HCT116 (cell line): ENCODE results near the gene C5orf63. TPM values are rescaled to one million over a fixed set of nuclear protein-coding genes. Genes with fewer than 3 reads are reported as not detected.
"Not testable (repeated sequence)": the region's sequence is repeated elsewhere in the genome, so short reads cannot be mapped to it uniquely, and the experiment has no call there.

Source experiments
- ATAC-seq: fragments of 200-7000 bp; cut with Tn5 transposase; 2 replicates; pipeline ENCODE4 v1.9.1; 2020; ENCODE audit warnings: mild to moderate bottlenecking, moderate library complexity
- BruUV-seq: library from RNA; stranded (reverse); fragments of 400-500 nt; replicated peaks from 2 replicates; lab custom pipeline; 2021; lab: Mats Ljungman, UMichigan
- CTCF ChIA-PET: fragments of 300-600 bp; sonication (Branson Sonifier 250); formaldehyde crosslinking; loops from one replicate; lab custom pipeline; 2021; ENCODE audit warnings: antibody characterized with exemption; lab: Charles Lee
- POLR2A ChIA-PET: fragments of 300-600, 350-600 bp; sonication (Branson Sonifier 250); formaldehyde crosslinking; loops from one replicate; lab custom pipeline; 2021; ENCODE audit warnings: antibody characterized with exemption; lab: Charles Lee
- RAD21 ChIA-PET, 2 experiments: fragments of 300-600 bp; sonication (Branson Sonifier 250); formaldehyde crosslinking; loops; one replicate each; lab custom pipeline; 2023; ENCODE audit warnings: low total read pairs in 2 of 2; ENCODE audit not compliant: uncharacterized antibody in 2 of 2, unreplicated experiment in 2 of 2, low non-redundant PET in 1 of 2; lab: Charles Lee
- DNase-seq: peaks from one replicate; pipeline ENCODE4 v3.0.0-alpha.2; 2010; ENCODE audit warnings: low read depth, low spot score
- H2AFZ ChIP-seq: fragments of 200-600 bp; shearing (Covaris generic), sonication (generic); 2 replicates; pipeline ENCODE4 v1.6.1; 2017; ENCODE audit warnings: low read depth, mixed run types, mixed read lengths, antibody characterized with exemption, low read length; ENCODE audit not compliant: poor library complexity, severe bottlenecking
- H3K27ac ChIP-seq: 2 replicates; pipeline ENCODE4 v1.5.1; 2012; ENCODE audit warnings: low read depth, low read length
- H3K27me3 ChIP-seq: fragments of 200-600 bp; sonication (generic); 2 replicates; pipeline ENCODE4 v1.6.1; 2016; ENCODE audit warnings: mixed run types, low read length, mixed read lengths; ENCODE audit not compliant: insufficient read depth
- H3K36me3 ChIP-seq, 2 experiments: fragments of 200-500 bp in 1 of 2; fragments of 200-600 bp in 1 of 2; sonication (Bioruptor generic) in 1 of 2; sonication (generic) in 1 of 2; 2 replicates each; pipeline versions ENCODE4 v1.5.1 to v1.6.1; 2014 to 2016; ENCODE audit warnings: low read length in 2 of 2, inconsistent platforms in 1 of 2, mixed read lengths in 1 of 2, mixed run types in 1 of 2; ENCODE audit not compliant: insufficient read depth in 2 of 2, control insufficient read depth in 1 of 2
- H3K4me1 ChIP-seq, 2 experiments: fragments of 200-600 bp in 1 of 2; sonication (generic) in 1 of 2; 2 replicates each; pipeline versions ENCODE4 v1.5.1 to v1.6.1; 2012 to 2017; ENCODE audit warnings: low read length in 2 of 2, inconsistent platforms in 1 of 2, mild to moderate bottlenecking in 1 of 2, mixed read lengths in 1 of 2, mixed run types in 1 of 2, moderate library complexity in 1 of 2; ENCODE audit not compliant: insufficient read depth in 2 of 2, control insufficient read depth in 1 of 2
- H3K4me2 ChIP-seq: fragments of 200-600 bp; sonication (generic); 2 replicates; pipeline ENCODE4 v1.6.1; 2017; ENCODE audit warnings: mixed run types, low read length, mixed read lengths
- H3K4me3 ChIP-seq, 2 experiments: fragments of 200-600 bp in 1 of 2; sonication (generic) in 1 of 2; replicated peaks in 1 of 2; 2 replicates each; pipeline ENCODE4 v1.5.1; 2011 to 2016; ENCODE audit warnings: low read length in 2 of 2, control low read depth in 1 of 2, low read depth in 1 of 2, mild to moderate bottlenecking in 1 of 2, mixed read lengths in 1 of 2, mixed run types in 1 of 2
- H3K79me2 ChIP-seq: fragments of 200-600 bp; sonication (generic); 2 replicates; pipeline ENCODE4 v1.6.1; 2017; ENCODE audit warnings: mild to moderate bottlenecking, mixed run types, low read length, moderate library complexity, mixed read lengths; ENCODE audit not compliant: insufficient read depth
- H3K9ac ChIP-seq: fragments of 200-600 bp; sonication (generic); 2 replicates; pipeline ENCODE4 v1.6.1; 2016; ENCODE audit warnings: low read length, mixed read lengths
- H3K9me2 ChIP-seq: fragments of 200-600 bp; sonication (generic), shearing (Covaris generic); 2 replicates; pipeline ENCODE4 v1.6.1; 2017; ENCODE audit warnings: mixed run types, mild to moderate bottlenecking, moderate library complexity; ENCODE audit not compliant: insufficient read depth
- H3K9me3 ChIP-seq, 2 experiments: fragments of 200-500 bp in 1 of 2; fragments of 200-600 bp in 1 of 2; sonication (Bioruptor generic) in 1 of 2; sonication (generic) in 1 of 2; 2 replicates each; pipeline ENCODE4 v1.6.1; 2014 to 2017; ENCODE audit warnings: low read length in 2 of 2, mixed read lengths in 2 of 2, inconsistent platforms in 1 of 2, low read depth in 1 of 2, mild to moderate bottlenecking in 1 of 2, mixed run types in 1 of 2, moderate library complexity in 1 of 2; ENCODE audit not compliant: control insufficient read depth in 1 of 2, insufficient read depth in 1 of 2
- H4K20me1 ChIP-seq: fragments of 200-600 bp; sonication (generic), shearing (Covaris generic); 2 replicates; pipeline ENCODE4 v1.6.1; 2017; ENCODE audit warnings: mixed run types, mild to moderate bottlenecking, moderate library complexity; ENCODE audit not compliant: insufficient read depth
- ATF3 ChIP-seq: IDR thresholded peaks from 2 replicates; pipeline ENCODE4 v1.6.1; 2012
- CBX3 ChIP-seq: IDR thresholded peaks from 2 replicates; pipeline ENCODE4 v1.6.1; 2012; ENCODE audit warnings: low read depth
- EZH2 ChIP-seq: fragments of 200-600 bp; sonication (generic); IDR thresholded peaks from 2 replicates; pipeline ENCODE4 v1.6.1; 2017; ENCODE audit warnings: antibody characterized with exemption, mixed run types
- EZH2phosphoT487 ChIP-seq: fragments of 200-600 bp; IDR thresholded peaks from 2 replicates; pipeline ENCODE4 v1.6.1; 2018; ENCODE audit warnings: antibody characterized with exemption, borderline replicate concordance
- JUND ChIP-seq: IDR thresholded peaks from 2 replicates; pipeline ENCODE4 v1.6.1; 2012
- MAX ChIP-seq: IDR thresholded peaks from 2 replicates; pipeline ENCODE4 v1.6.1; 2012
- POLR2A ChIP-seq: IDR thresholded peaks from 2 replicates; pipeline ENCODE4 v1.7.0; 2011; ENCODE audit warnings: borderline replicate concordance; ENCODE audit not compliant: insufficient read depth, insufficient read length; ENCODE audit errors: extremely low read depth
- POLR2AphosphoS5 ChIP-seq: IDR thresholded peaks from 2 replicates; pipeline ENCODE4 v1.6.1; 2011; ENCODE audit warnings: mild to moderate bottlenecking, low read depth, low read length, moderate library complexity
- RAD21 ChIP-seq: IDR thresholded peaks from 2 replicates; pipeline ENCODE4 v1.6.1; 2012; ENCODE audit warnings: low read depth, mild to moderate bottlenecking
- SIN3A ChIP-seq: IDR thresholded peaks from 2 replicates; pipeline ENCODE4 v1.6.1; 2012; ENCODE audit warnings: low read depth
- SP1 ChIP-seq: IDR thresholded peaks from 2 replicates; pipeline ENCODE4 v1.6.1; 2012; ENCODE audit warnings: low read depth
- SRF ChIP-seq: IDR thresholded peaks from 2 replicates; pipeline ENCODE4 v1.6.1; 2012; ENCODE audit warnings: low read depth
- TCF7L2 ChIP-seq: IDR thresholded peaks from 2 replicates; pipeline ENCODE4 v1.7.0; 2011; ENCODE audit warnings: borderline replicate concordance, inconsistent platforms; ENCODE audit not compliant: insufficient read depth, insufficient read length; ENCODE audit errors: extremely low read depth
- YY1 ChIP-seq: IDR thresholded peaks from 2 replicates; pipeline ENCODE4 v1.6.1; 2011; ENCODE audit warnings: low read length, low read depth, moderate library complexity, mild to moderate bottlenecking; ENCODE audit not compliant: insufficient replicate concordance; ENCODE audit errors: extremely low read depth
- ZBTB33 ChIP-seq: IDR thresholded peaks from 2 replicates; pipeline ENCODE4 v1.6.1; 2011; ENCODE audit warnings: mild to moderate bottlenecking, low read length, moderate library complexity; ENCODE audit not compliant: insufficient replicate concordance; ENCODE audit errors: extremely low read depth
- intact Hi-C: fragments of 100-400 bp; cut with micrococcal nuclease; formaldehyde crosslinking; loops from 2 replicates; pipeline ENCODE4 v1.10.0; 2022
- total RNA-seq: library from RNA; stranded (reverse); gene quantifications from one replicate; pipeline ENCODE4 v1.2.1, GENCODE V29; 2021; ENCODE audit not compliant: unreplicated experiment

C5orf63 gene
- total RNA-seq, 1 experiment from 2014 or later, result 4.4 TPM

DNA sequence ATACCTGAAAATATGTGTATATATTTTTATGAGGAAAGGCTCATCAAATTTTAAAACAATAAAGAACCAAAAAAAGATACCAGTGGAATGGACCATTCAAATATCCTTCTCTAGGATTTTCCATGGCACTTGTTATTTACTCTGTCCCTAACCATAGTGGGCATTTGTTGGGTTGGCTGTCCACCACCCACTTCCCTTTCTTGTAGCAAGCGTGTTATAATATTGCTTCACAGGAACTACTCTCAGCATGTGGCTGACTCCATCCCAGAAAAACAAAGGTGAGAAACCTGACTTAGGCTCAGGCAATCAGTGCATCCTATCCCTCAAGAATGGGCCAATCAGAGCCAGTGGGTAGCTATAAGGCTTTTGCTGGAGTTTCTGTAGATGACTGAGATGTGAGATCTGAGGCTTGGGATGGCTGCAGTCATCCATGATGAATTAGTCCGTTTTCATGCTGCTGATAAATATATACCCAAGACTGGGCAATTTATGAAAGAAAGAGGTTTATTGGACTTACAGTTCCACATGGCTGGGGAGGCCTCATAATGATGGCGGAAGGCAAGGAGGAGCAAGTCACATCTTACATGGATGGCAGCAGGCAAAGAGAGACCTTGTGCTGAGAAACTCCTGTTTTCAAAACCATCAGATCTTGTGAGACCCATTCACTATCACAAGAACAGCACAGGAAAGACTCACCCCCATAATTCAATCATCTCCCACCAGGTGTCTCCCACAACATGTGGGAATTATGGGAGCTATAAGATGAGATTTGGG lies 17.2 kb downstream of the C5orf63 start (continued):
- no peak for TF ChIP-seq ZBTB33
- no peak for TF ChIP-seq SIN3A

DNA sequence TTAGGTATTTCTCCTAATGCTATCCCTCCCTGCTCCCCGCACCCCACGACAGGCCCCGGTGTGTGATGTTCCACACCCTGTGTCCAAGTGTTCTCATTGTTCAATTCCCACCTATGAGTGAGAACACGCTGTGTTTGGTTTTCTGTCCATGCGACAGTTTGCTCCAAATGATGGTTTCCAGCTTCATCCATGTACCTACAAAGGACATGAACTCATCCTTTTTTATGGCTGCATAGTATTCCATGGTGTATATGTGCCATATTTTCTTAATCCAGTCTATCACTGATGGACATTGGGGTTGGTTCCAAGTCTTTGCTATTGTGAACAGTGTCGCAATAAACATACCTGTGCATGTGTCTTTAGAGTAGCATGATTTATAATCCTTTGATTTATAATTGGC lies 19.8 kb downstream of the C5orf63 start:
- H3K4me2 ChIP-seq, H4K20me1 ChIP-seq, H3K9me2 ChIP-seq, intact Hi-C loops, H3K36me3 ChIP-seq, H3K4me3 ChIP-seq, H2AFZ ChIP-seq, POLR2A ChIA-PET, H3K4me1 ChIP-seq, DNase-seq, CTCF ChIA-PET, H3K27ac ChIP-seq, H3K79me2 ChIP-seq, RAD21 ChIA-PET, ATAC-seq, H3K9me3 ChIP-seq, H3K27me3 ChIP-seq, BruUV-seq, H3K9ac ChIP-seq: not testable (repeated sequence)

DNA sequence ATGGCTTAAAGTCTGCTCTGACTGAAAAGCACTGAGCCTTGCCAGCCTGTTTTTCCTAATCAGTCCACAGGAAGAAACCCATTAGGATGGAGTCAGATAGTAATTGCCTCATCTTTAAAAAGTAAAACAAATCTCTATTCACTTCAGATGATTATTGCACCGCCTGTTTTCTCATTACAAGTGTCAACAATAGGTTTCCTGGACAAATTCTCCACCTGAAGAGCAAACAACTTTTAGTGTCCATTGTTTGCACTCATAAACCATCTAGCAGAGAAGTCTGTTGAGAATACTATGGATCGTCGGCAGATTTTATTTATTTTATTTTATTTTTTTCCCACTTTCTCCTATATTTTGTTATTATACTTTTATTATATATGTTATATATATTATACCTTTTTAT lies 20.3 kb downstream of the C5orf63 start:
- H3K9ac ChIP-seq, result no peak overlapping the region
- intact Hi-C loops, result no loop called here
- ATAC-seq, result no peak
- H3K79me2 ChIP-seq, result no peaks in the 10 kb centered on the region
- H3K27me3 ChIP-seq, result no peaks in the 10 kb centered on the region
- H3K4me3 ChIP-seq, result no peak overlapping the region
- H3K9me3 ChIP-seq, result no peaks in the 10 kb centered on the region
- ChIA-PET POLR2A (no interaction called here), RAD21 (no interaction called here), CTCF (no interaction called here)
- no TSS peak for BruUV-seq
- H3K9me2 ChIP-seq, result no peaks in the 10 kb centered on the region
- no peaks in the 10 kb centered on the region for H3K36me3 ChIP-seq
- H2AFZ ChIP-seq, result no peak overlapping the region
- no peaks in the 10 kb centered on the region for H4K20me1 ChIP-seq
- H3K4me1 ChIP-seq, result no peaks in the 10 kb centered on the region
- H3K4me2 ChIP-seq, result no peak overlapping the region
- no peak for DNase-seq
- H3K27ac ChIP-seq, result no peak overlapping the region
- TF ChIP-seq POLR2AphosphoS5, result no peak
- no peak for TF ChIP-seq MAX
- no peak for TF ChIP-seq JUND
- TF ChIP-seq YY1, result no peak
- TF ChIP-seq SRF, result no peak
- TF ChIP-seq TCF7L2, result no peak
- no peak for TF ChIP-seq EZH2phosphoT487
- no peak for TF ChIP-seq EZH2
- no peak for TF ChIP-seq SP1
- TF ChIP-seq ATF3, result no peak
- TF ChIP-seq RAD21, result no peak
- no peak for TF ChIP-seq POLR2A
- TF ChIP-seq CBX3, result no peak
